GM06990 (cell line): ENCODE data around the gene CDC42BPB.
A peak's percentile ranks its signal among the peaks of the same experiment; 100 is the strongest.

Experiments used
- DNase-seq: peaks from one replicate; pipeline ENCODE4 v3.0.0-alpha.2; 2011; ENCODE audit not compliant: insufficient read length; ENCODE audit errors: extremely low read depth
- H3K27me3 ChIP-seq: replicated peaks from 2 replicates; pipeline ENCODE4 v1.6.0; 2011; ENCODE audit warnings: low read length; ENCODE audit not compliant: control insufficient read depth, insufficient read depth
- H3K36me3 ChIP-seq: 2 replicates; pipeline ENCODE4 v1.5.1; 2011; ENCODE audit warnings: low read length; ENCODE audit not compliant: control insufficient read depth, insufficient read depth
- H3K4me3 ChIP-seq: replicated peaks from 2 replicates; pipeline ENCODE4 v1.5.1; 2011; ENCODE audit warnings: low read depth, mild to moderate bottlenecking, control low read depth, low read length
- TF ChIP-seq, protein P1 (sequence below): IDR thresholded peaks from 2 replicates; pipeline ENCODE4 v1.5.1; 2011; ENCODE audit warnings: low read length, control low read depth, mild to moderate bottlenecking, inconsistent platforms; ENCODE audit not compliant: insufficient read depth, poor library complexity, severe bottlenecking

CDC42BPB gene

DNA sequence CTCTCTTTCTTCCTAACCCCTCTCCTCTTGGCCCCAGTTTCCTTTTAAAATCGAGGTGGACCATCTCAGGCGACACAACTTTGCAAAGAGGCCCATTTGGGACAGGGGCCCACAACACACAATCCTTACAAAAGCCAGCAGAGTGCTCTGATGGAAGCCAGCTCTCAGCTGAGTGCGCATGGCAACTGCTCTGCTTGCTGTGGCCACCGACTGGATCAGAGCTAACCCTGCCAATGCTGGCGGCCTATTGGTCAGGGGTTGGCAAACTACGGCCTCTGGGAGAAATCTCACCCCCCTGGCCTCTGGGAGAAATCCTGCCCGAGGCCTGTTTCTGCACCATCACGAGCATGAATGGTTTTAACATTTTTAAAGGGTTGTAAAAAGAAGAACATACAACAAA is 79.9 kb downstream of the CDC42BPB start:
- Histone ChIP-seq H3K27me3 (no peaks in the 10 kb centered on the region), H3K36me3 (peaks cover 5% of the 10 kb centered on the region), H3K4me3 (no peak overlapping the region)
- DNase-seq, result no peak
- TF ChIP-seq, protein P1, sequence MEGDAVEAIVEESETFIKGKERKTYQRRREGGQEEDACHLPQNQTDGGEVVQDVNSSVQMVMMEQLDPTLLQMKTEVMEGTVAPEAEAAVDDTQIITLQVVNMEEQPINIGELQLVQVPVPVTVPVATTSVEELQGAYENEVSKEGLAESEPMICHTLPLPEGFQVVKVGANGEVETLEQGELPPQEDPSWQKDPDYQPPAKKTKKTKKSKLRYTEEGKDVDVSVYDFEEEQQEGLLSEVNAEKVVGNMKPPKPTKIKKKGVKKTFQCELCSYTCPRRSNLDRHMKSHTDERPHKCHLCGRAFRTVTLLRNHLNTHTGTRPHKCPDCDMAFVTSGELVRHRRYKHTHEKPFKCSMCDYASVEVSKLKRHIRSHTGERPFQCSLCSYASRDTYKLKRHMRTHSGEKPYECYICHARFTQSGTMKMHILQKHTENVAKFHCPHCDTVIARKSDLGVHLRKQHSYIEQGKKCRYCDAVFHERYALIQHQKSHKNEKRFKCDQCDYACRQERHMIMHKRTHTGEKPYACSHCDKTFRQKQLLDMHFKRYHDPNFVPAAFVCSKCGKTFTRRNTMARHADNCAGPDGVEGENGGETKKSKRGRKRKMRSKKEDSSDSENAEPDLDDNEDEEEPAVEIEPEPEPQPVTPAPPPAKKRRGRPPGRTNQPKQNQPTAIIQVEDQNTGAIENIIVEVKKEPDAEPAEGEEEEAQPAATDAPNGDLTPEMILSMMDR, result no peak

DNA sequence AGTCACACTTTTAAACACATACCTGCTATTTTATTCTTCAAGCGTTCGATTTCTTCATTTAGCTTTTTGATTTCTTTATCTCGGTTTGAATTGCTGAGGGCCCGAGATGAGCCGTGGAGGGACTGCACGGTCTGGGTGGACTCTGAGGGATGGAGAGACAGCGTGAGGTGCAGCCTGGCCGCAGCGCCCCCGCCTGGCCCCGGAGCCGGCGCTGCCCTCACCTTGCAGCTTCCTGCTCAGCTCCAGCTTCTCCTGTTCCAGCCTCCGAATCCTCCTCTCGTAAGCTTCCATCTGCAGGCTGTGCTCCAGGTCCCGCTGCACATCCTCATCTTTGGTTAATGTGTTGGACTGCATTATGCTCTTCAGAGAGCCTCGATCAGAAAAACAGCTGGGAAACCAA is 81.7 kb downstream of the CDC42BPB start:
- DNase-seq, result no peak
- TF ChIP-seq, protein P1, result peak; percentile 18
- H3K27me3 ChIP-seq, result no peaks in the 10 kb centered on the region
- H3K4me3 ChIP-seq, result no peak overlapping the region
- H3K36me3 ChIP-seq, result peaks cover 5% of the 10 kb centered on the region

DNA sequence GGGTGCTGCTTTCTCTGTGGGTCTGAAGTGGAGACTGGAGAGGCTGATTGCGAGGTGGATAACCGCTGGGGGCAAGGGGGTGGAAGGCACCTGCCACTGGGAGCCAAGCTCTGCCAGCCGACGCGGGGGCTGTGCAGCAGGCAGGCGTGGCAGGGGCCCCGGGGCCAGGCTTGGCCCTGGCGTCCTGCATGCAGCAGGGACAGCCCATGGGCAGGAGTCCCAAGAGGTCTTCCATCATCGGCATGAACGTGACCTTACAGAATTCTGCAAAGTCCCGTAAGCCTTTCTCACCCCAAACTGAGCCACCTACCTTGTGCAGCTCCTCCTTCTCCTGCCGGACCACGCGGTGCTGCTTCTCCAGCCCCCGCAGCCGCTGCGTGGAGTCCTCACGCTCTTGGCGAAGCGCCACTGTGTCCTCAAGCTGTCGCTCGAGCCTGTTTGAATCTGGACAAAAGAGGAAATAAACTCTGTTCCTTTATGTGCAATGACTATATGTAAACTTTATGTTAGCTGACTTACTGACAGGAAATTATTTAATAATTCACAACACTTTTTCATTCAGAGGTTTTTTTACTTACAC is 83.6 kb downstream of the CDC42BPB start:
- TF ChIP-seq, protein P1, result no peak
- no peak for DNase-seq
- Histone ChIP-seq H3K4me3 (no peak overlapping the region), H3K27me3 (no peaks in the 10 kb centered on the region), H3K36me3 (peaks cover 5% of the 10 kb centered on the region)

DNA sequence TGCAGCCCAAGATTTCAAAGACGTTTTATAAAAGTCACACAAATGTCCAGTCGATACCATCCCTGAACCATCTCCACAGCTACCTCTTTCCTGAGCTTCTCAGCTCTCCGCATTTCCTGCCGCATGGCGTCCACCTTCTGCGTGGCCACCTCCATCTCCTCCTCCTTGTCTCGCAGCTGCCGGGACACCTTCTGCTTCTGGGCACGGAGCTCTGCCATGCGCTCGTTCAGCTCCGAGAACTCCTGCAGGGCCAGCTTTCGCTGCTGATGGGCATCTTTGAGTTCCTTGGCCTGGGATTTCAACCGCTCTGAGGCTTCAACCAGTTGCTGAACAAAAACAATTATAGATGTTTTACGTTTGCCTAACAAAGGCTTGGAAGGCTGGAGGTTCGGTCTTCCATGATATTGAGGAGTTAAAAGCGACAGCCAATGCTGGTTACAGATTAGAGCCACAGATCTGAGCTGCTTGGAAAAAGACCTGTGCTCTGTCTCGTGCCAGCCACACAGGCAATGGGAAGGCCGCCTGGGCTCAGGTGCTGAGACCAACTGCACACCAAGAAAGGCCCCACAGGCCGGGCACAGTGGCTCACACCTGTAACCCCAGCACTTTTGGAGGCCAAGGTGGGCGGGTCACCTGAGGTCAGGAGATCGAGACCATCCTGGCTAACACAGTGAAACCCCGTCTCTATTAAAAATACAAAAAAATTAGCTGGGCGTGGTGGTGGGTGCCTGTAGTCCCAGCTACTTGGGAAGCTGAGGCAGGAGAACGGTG is 85.3 kb downstream of the CDC42BPB start:
- Histone ChIP-seq H3K4me3 (no peak overlapping the region), H3K36me3 (peaks cover 7% of the 10 kb centered on the region), H3K27me3 (no peaks in the 10 kb centered on the region)
- no peak for DNase-seq
- TF ChIP-seq, protein P1, result no peak

DNA sequence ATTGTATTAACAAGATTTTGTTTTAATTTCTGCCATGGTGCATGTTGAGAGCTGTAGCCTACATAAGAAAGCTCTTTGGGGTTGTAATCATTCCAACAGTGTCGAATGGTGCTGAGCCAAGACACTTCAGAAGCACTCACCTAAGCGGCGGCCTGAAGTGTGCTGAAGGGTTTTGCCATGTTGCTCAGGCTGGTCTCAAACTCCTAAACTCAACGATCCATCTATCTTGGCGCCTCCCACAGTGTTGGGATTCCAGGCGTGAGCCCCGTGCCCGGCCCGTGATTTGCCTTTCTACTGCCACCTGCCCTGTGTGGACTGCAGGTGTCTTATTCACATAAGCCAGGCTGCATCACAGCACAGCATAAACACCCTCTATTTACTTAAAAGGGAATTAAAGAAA is 86.0 kb downstream of the CDC42BPB start:
- Histone ChIP-seq H3K27me3 (no peaks in the 10 kb centered on the region), H3K36me3 (peaks cover 9% of the 10 kb centered on the region), H3K4me3 (no peak overlapping the region)
- DNase-seq, result no peak
- TF ChIP-seq, protein P1, result no peak
